ENCODE data around the gene LILRA5. TPM values are rescaled to one million over a fixed set of nuclear protein-coding genes. Genes with fewer than 3 reads are reported as not detected.

Gene LILRA5
- total RNA-seq, 1 donor from 2014 or later: not detected

DNA sequence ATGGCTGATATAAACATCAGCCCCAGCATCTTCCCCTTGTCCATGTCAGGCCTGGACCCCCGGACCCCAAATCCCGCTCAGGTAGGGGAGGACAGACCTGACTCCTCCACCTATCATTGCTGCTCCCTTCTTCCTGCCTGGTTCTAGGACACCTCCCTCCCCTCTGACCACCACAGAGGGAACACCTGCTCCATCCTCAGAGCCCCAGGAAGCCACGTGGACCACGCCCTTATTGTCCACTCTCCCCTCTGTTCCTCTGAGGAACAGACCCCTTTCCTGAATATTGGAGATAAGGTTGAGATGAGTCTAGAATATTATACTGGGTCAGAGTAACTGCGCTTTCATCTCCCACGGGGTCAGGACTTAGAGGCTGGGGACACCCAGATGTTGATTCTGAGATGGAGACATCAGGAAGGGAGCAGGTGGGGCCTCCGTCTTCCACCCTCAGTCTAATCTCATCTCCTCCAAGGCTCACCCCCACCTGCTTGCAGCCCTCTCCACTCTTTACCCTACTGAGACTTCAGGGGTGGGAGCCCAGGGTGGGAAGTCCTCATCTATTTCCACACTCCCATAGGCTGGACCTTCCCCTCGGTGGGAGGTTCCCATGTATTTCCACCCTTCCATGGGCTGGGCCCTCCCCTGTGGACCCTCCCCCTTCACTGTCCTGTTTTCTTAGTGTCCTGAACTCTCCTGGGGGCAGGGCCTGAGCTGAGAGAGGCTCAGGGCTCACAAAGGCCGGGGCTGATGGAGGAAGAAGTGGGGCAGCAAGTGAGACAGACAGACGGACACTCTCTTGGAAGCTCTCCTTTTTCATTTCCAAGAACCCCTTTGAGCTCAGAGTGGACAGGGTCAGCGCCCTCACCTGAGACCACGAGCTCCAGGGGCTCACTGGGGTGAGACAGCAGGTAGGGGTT, 23.3 kb upstream of the LILRA5 start:
- intact Hi-C loops (cut with DNase I): no loop called here
- TF ChIP-seq, protein P1, sequence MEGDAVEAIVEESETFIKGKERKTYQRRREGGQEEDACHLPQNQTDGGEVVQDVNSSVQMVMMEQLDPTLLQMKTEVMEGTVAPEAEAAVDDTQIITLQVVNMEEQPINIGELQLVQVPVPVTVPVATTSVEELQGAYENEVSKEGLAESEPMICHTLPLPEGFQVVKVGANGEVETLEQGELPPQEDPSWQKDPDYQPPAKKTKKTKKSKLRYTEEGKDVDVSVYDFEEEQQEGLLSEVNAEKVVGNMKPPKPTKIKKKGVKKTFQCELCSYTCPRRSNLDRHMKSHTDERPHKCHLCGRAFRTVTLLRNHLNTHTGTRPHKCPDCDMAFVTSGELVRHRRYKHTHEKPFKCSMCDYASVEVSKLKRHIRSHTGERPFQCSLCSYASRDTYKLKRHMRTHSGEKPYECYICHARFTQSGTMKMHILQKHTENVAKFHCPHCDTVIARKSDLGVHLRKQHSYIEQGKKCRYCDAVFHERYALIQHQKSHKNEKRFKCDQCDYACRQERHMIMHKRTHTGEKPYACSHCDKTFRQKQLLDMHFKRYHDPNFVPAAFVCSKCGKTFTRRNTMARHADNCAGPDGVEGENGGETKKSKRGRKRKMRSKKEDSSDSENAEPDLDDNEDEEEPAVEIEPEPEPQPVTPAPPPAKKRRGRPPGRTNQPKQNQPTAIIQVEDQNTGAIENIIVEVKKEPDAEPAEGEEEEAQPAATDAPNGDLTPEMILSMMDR (IDR thresholded peaks at IDR 0.05): no peak
- no peaks in the 10 kb centered on the region for H3K4me1 ChIP-seq
- no peaks in the 10 kb centered on the region for H3K27me3 ChIP-seq
- H3K36me3 ChIP-seq: no peaks in the 10 kb centered on the region
- no peak overlapping the region for H3K4me3 ChIP-seq
- DNase-seq (ENCODE audit: low spot score in 2 of 2): no peak
- H3K9me3 ChIP-seq: no peaks in the 10 kb centered on the region
- H3K27ac ChIP-seq: no peak overlapping the region

DNA sequence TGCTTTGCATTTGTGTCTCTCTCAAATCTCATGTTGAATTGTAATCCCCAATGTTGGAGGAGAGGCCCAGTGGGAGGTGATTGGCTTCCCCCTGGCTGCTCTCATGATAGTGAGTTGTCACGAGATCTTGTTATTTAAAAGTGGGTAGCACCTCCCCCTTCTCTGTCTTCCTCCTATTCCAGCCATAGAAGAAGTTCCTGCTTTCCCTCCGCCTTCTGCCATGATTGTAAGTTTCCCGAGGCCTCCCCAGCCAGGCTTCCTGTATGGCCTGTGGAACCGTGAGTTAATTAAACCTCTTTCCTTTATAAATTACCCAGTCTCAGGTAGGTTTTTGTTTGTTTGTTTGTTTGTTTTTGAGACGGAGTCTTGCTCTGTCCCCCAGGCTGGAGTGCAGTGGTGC, 22.2 kb upstream of the LILRA5 start:
- intact Hi-C loops (cut with DNase I): no loop called here
- H3K4me1 ChIP-seq: no peaks in the 10 kb centered on the region
- no peak overlapping the region for H3K27ac ChIP-seq
- no peak overlapping the region for H3K4me3 ChIP-seq
- TF ChIP-seq, protein P1 (IDR thresholded peaks at IDR 0.05): no peak
- DNase-seq (ENCODE audit: low spot score in 2 of 2): no peak
- H3K9me3 ChIP-seq: no peaks in the 10 kb centered on the region
- no peaks in the 10 kb centered on the region for H3K36me3 ChIP-seq
- H3K27me3 ChIP-seq: no peaks in the 10 kb centered on the region

DNA sequence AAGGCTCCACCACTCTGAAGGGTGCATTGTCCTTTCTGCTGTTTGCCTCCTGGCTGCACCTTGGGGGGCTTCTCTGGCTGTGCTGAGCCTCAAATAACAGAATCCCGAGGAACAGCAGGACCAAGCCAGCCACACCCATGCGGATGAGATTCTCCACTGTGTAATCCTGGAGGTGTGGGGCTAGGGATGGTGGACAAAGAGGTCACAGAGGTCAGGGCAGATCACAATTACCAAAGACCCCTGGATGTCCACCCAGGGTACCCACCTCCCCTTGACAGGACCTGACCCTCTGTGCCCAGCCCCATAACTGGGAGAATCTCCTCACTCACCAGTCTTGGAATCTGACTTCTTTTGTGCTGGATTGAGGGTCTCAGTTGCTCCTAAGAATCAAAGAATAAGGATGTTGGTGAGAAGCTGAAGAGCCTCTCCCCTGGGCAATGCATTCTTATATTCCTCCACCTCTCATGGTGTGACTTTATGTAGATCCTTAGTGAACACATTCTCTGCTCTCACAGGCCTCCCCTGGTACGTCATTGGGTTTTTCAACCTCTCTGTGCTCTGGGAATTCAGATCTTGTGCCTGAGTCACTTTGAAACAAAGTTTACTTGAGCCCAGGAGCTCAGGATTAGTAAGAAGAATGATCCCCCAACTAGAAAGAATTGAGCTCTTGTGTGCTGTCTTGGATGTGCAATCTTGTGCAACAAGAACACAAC, 20.8 kb upstream of the LILRA5 start:
- Histone ChIP-seq H3K27me3 (no peaks in the 10 kb centered on the region), H3K4me1 (no peaks in the 10 kb centered on the region), H3K9me3 (no peaks in the 10 kb centered on the region), H3K27ac (no peak overlapping the region), H3K4me3 (no peak overlapping the region), H3K36me3 (no peaks in the 10 kb centered on the region)
- no peak for DNase-seq (ENCODE audit: low spot score in 2 of 2)
- intact Hi-C loops (cut with DNase I): no loop called here
- TF ChIP-seq, protein P1 (IDR thresholded peaks at IDR 0.05): no peak

DNA sequence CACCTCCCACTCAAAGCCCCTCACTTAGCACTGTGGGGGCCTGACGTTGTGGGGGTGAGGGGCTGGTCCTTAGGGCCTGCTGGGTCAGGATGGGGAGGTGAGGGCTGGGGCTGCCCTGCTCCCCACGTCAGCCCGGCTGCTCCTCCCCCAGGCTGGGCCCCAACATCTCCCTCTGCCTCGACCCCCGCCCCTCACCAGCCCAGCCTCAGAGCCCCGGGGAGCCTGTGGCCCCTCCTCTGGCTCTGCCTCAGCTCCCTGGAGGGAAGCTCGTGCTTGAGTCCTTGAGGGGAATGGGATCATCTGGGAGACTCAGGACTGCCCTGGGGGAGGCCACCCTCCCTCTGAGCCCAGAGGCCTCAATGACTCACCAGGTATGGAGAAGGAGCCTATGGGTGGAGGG, 19.2 kb upstream of the LILRA5 start:
- H3K4me1 ChIP-seq: no peaks in the 10 kb centered on the region
- no peak overlapping the region for H3K4me3 ChIP-seq
- no peaks in the 10 kb centered on the region for H3K36me3 ChIP-seq
- intact Hi-C loops (cut with DNase I): no loop called here
- H3K9me3 ChIP-seq: no peaks in the 10 kb centered on the region
- no peak for DNase-seq (ENCODE audit: low spot score in 2 of 2)
- TF ChIP-seq, protein P1 (IDR thresholded peaks at IDR 0.05): no peak
- no peaks in the 10 kb centered on the region for H3K27me3 ChIP-seq
- H3K27ac ChIP-seq: no peak overlapping the region

DNA sequence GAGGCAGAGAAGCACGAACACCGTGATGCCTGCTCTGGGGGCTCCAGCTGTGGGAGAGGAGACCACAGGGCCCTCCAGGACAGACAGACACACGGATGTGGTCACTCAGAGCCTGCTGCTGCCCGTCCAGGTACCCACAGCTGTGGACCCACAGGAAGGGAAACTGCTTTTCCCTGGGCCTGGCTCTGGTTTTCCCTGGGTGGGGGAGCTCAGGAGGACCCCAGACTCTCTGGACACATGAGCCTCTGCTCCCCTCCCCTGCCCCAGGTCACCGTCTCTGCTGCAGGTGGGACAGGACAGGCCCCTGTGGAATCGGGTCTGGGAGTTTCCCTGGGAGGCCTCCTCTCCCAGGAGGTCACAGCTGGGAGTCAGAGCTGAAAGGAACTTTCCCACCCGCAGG, 18.7 kb upstream of the LILRA5 start:
- Histone ChIP-seq H3K9me3 (no peaks in the 10 kb centered on the region), H3K27me3 (no peaks in the 10 kb centered on the region), H3K36me3 (no peaks in the 10 kb centered on the region), H3K4me1 (no peaks in the 10 kb centered on the region), H3K27ac (no peak overlapping the region), H3K4me3 (no peak overlapping the region)
- DNase-seq (ENCODE audit: low spot score in 2 of 2): no peak
- intact Hi-C loops (cut with DNase I): no loop called here
- TF ChIP-seq, protein P1 (IDR thresholded peaks at IDR 0.05): no peak

Measured in ascending aorta (tissue), 2 donors.